ENCODE results near the gene FASN. TPM values are rescaled to one million over a fixed set of nuclear protein-coding genes. Genes with fewer than 3 reads are reported as not detected.
A peak's percentile ranks its signal among the peaks of the same experiment; 100 is the strongest.

The FASN gene
- polyA plus RNA-seq, 1 of the 3 experiments (the other 2 are of a cell fraction), result 55.1 TPM

DNA sequence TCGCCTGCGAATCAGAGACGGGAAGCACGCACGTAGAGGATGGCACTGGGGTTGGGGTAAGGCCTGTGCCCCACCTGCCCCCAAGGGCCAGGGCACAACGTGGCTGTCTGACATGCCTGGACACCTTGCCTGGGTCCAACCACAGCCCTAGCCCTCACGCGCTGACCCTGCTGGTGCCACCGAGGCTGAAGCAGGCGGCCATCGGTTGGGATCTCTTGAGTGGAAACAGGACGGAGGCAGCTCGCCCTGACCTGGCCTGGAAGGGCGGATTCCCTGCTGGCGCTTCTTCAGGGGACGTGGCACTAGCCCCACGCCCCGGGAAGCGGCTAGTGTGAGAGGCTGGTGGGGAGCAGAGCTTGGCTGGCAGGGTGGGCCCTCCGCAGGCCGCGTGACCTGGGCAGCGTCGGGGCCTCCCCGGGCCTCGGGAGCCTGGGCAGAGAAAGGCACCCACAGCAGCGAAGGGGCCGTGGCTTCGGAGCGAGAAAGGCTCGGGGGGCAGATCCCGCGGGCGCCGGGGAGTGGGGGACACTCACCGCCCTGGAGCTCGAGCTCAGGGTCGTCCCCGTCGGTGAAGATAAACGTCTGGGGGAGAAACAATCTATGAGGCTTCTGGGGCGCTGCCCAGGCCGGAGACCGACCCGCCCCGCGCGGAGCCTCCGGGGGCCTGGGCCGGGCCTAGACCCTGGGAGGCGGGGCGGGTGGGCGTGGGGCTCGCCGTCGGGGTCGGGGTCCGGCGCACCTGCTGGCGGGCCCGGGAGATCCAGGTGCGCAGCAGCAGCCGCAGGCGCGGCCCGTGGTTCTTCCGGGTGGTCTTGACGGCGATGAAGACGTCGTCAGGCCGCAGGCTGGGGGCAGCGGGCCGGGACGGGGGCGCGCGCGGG, 47.0 kb downstream of the FASN start:
- H3K9me2 ChIP-seq, result no peaks in the 10 kb centered on the region
- H3K36me3 ChIP-seq (replicated peaks in 1 of 2; ENCODE audit: control insufficient read depth in 1 of 2, insufficient read depth in 2 of 2, low read length in 1 of 2), result peaks cover 31 to 64% of the 10 kb centered on the region in 2 experiments
- DNase-seq, result peak; percentile 90
- peak overlapping the region; percentile 32; the same call in 1 of the 2 replicates for H2AFZ ChIP-seq (ENCODE audit: low read depth)
- TF ChIP-seq TAF1 (IDR thresholded peaks at IDR 0.05; ENCODE audit: borderline replicate concordance, low read depth, low read length) (no peak), FOXM1 (IDR thresholded peaks at IDR 0.05; ENCODE audit: low read depth) (no peak), MXI1 (IDR thresholded peaks at IDR 0.05; ENCODE audit: low read depth, low read length) (no peak), MEF2A (IDR thresholded peaks at IDR 0.05; ENCODE audit: borderline replicate concordance, low read depth) (no peak), CHD2 (IDR thresholded peaks at IDR 0.05; ENCODE audit: low read length, partially characterized antibody) (no peak), FOSL2 (IDR thresholded peaks at IDR 0.05; ENCODE audit: borderline replicate concordance, low read depth) (no peak), POLR2AphosphoS5 (IDR thresholded peaks at IDR 0.05; ENCODE audit: low read depth, low read length) (no peak), RCOR1 (IDR thresholded peaks at IDR 0.05; ENCODE audit: low read length) (no peak), RXRA (IDR thresholded peaks at IDR 0.05; ENCODE audit: borderline replicate concordance, low read depth) (no peak), RAD21 (IDR thresholded peaks at IDR 0.05; ENCODE audit: low read length) (no peak)
- TF ChIP-seq, protein P1, sequence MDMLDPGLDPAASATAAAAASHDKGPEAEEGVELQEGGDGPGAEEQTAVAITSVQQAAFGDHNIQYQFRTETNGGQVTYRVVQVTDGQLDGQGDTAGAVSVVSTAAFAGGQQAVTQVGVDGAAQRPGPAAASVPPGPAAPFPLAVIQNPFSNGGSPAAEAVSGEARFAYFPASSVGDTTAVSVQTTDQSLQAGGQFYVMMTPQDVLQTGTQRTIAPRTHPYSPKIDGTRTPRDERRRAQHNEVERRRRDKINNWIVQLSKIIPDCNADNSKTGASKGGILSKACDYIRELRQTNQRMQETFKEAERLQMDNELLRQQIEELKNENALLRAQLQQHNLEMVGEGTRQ (IDR thresholded peaks at IDR 0.05; ENCODE audit: borderline replicate concordance, low read depth, low read length), result no peak
- TF ChIP-seq, protein P2, sequence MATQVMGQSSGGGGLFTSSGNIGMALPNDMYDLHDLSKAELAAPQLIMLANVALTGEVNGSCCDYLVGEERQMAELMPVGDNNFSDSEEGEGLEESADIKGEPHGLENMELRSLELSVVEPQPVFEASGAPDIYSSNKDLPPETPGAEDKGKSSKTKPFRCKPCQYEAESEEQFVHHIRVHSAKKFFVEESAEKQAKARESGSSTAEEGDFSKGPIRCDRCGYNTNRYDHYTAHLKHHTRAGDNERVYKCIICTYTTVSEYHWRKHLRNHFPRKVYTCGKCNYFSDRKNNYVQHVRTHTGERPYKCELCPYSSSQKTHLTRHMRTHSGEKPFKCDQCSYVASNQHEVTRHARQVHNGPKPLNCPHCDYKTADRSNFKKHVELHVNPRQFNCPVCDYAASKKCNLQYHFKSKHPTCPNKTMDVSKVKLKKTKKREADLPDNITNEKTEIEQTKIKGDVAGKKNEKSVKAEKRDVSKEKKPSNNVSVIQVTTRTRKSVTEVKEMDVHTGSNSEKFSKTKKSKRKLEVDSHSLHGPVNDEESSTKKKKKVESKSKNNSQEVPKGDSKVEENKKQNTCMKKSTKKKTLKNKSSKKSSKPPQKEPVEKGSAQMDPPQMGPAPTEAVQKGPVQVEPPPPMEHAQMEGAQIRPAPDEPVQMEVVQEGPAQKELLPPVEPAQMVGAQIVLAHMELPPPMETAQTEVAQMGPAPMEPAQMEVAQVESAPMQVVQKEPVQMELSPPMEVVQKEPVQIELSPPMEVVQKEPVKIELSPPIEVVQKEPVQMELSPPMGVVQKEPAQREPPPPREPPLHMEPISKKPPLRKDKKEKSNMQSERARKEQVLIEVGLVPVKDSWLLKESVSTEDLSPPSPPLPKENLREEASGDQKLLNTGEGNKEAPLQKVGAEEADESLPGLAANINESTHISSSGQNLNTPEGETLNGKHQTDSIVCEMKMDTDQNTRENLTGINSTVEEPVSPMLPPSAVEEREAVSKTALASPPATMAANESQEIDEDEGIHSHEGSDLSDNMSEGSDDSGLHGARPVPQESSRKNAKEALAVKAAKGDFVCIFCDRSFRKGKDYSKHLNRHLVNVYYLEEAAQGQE (IDR thresholded peaks at IDR 0.05; ENCODE audit: low read depth, low read length), result no peak
- peaks cover 2% of the 10 kb centered on the region for H3F3A ChIP-seq (replicated peaks; ENCODE audit: insufficient read depth)
- no peaks in the 10 kb centered on the region for H3K9me3 ChIP-seq
- peaks cover 49% of the 10 kb centered on the region for H3K79me2 ChIP-seq (ENCODE audit: insufficient read depth)
- peak overlapping the region; percentile 81 to 100 for H3K4me3 ChIP-seq (ENCODE audit: low read depth in 2 of 2, low read length in 1 of 2)
- ChIA-PET CTCF (interaction anchor here (0.6 to 5.1 kb wide), 8 partner anchors 11 to 91 kb away, joined by 3 to 45 read pairs (median 11); partner anchors contain the start of genes DCXR, DUS1L and RAC3), POLR2A (interaction anchor here (1.0 kb wide), 1 partner anchor 9 kb away, joined by 3 read pairs; no protein-coding TSS in a partner anchor)
- H3K27ac ChIP-seq (ENCODE audit: low read depth in 2 of 2, low read length in 1 of 2), result peak overlapping the region in 1 of 2 experiments; percentile 74; a peak in 1 of 4 replicates
- H3K9ac ChIP-seq, result peak overlapping the region; percentile 71
- 45% methylated on average over 31 of the region's 79 CpGs for WGBS (ENCODE audit: low lambda C conversion rate)
- H3K27me3 ChIP-seq (ENCODE audit: insufficient read depth), result no peaks in the 10 kb centered on the region
- H3K4me2 ChIP-seq, result peak overlapping the region; percentile 92
- H3K4me1 ChIP-seq (ENCODE audit: control insufficient read depth in 1 of 2, insufficient read depth in 2 of 2, low read depth in 1 of 2, low read length in 1 of 2), result peaks cover 0 to 25% of the 10 kb centered on the region in 2 experiments; a peak in 2 of 4 replicates
- peaks cover 14% of the 10 kb centered on the region; the same call in 1 of the 2 replicates for H4K20me1 ChIP-seq (ENCODE audit: insufficient read depth)
